HG03108 (cell line): ENCODE results near the gene TRIM58.

Source experiments
- ATAC-seq: cut with Tn5 transposase; IDR thresholded peaks from one replicate; pipeline ENCODE4 v1.9.1; 2021; ENCODE audit warnings: moderate library complexity; ENCODE audit not compliant: unreplicated experiment

Gene TRIM58, protein sequence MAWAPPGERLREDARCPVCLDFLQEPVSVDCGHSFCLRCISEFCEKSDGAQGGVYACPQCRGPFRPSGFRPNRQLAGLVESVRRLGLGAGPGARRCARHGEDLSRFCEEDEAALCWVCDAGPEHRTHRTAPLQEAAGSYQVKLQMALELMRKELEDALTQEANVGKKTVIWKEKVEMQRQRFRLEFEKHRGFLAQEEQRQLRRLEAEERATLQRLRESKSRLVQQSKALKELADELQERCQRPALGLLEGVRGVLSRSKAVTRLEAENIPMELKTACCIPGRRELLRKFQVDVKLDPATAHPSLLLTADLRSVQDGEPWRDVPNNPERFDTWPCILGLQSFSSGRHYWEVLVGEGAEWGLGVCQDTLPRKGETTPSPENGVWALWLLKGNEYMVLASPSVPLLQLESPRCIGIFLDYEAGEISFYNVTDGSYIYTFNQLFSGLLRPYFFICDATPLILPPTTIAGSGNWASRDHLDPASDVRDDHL

GRCh38 chr1:247857069-247857984, at the start of gene TRIM58:
Gene TRIM58, plus strand, starts transcription at chr1:247857187. Its CDS starts 60 bp downstream, at chr1:247857247.
- no peak for ATAC-seq

DNA sequence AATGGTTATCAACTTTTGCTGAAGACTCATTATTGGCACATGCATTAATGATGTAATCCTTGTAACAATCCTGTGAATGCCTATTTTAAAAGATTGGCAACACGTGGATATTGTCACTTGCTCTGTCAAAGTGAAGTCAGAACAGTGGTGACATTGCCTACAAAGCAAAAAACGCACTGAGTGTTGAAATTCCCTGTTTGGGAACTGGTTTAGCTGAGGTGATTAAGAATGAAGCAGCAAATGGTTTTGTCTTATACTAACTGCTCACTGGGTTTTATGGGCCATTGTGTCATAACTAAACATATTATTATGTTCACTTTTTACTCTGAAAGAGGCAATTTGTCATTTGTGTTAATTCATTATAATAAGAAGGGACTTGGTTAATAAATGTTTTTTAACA, 44.4 kb upstream of the TRIM58 start:
- ATAC-seq = no peak

- ATAC-seq = no peak
Observed at GRCh38 chr1:247822060-247822459, 34.9 kb upstream of the TRIM58 start.

GRCh38 chr1:247824023-247824422, 33.0 kb upstream of the TRIM58 start, which contains the start of gene OR14A16:
Gene OR14A16, minus strand, starts transcription at chr1:247824119. Its CDS starts 8,390 bp downstream, at chr1:247815729.
- no peak for ATAC-seq

DNA sequence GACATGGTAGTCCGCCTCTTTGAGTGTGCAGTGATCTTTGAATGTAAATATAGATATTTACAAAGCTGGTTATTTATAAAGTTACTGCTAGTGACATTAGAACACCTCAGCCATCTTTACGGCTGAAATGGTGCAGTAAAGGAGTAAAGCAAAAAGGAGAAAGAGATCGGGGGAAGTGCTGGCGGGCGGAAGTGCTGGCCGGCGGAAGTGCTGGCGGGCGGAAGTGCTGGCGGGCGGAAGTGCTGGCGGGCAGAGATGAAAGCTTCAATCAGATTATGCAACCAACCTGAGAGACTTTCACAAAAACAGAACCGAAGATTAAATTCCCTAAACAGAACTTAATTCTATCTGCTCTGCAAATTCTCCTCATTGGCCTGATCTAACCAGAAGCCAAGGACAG, 31.6 kb upstream of the TRIM58 start:
- ATAC-seq = no peak

GRCh38 chr1:247829656-247830055, 27.3 kb upstream of the TRIM58 start:
- ATAC-seq = no peak

- ATAC-seq = no peak
Observed at GRCh38 chr1:247833601-247834000, 23.4 kb upstream of the TRIM58 start.

GRCh38 chr1:247840818-247841217, 16.2 kb upstream of the TRIM58 start:
- ATAC-seq = no peak

- no peak for ATAC-seq
Observed at GRCh38 chr1:247841796-247842195, 15.2 kb upstream of the TRIM58 start, which contains the start of gene OR11L1. Gene OR11L1, minus strand, starts transcription at chr1:247841896. Its CDS starts 0 bp downstream, at chr1:247841896.

DNA sequence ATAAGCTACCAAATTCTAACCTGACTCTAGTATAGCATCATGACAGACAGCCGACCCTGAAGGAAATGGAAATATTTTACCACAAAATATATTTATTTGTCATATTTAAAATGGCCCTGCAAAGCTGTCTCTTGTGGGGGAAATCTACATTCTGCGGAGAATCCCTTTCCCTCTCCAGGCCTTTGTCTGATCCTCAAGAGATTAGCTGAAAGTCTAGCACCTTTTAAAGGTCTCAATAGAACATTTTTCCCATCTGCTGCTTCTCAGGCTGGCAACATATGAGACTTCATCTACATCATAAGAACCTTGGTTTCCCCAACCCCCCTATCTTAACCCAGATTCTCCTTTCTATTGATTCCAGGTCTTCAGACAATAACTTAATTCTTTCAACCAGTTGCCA, 13.6 kb upstream of the TRIM58 start:
- no peak for ATAC-seq

- no peak for ATAC-seq
Observed at GRCh38 chr1:247845011-247845692, 11.8 kb upstream of the TRIM58 start.

- no peak for ATAC-seq
Observed at GRCh38 chr1:247845693-247846017, 11.3 kb upstream of the TRIM58 start.

GRCh38 chr1:247848346-247848745, 8.6 kb upstream of the TRIM58 start:
- no peak for ATAC-seq

- ATAC-seq = no peak
Observed at GRCh38 chr1:247849616-247850015, 7.4 kb upstream of the TRIM58 start.

DNA sequence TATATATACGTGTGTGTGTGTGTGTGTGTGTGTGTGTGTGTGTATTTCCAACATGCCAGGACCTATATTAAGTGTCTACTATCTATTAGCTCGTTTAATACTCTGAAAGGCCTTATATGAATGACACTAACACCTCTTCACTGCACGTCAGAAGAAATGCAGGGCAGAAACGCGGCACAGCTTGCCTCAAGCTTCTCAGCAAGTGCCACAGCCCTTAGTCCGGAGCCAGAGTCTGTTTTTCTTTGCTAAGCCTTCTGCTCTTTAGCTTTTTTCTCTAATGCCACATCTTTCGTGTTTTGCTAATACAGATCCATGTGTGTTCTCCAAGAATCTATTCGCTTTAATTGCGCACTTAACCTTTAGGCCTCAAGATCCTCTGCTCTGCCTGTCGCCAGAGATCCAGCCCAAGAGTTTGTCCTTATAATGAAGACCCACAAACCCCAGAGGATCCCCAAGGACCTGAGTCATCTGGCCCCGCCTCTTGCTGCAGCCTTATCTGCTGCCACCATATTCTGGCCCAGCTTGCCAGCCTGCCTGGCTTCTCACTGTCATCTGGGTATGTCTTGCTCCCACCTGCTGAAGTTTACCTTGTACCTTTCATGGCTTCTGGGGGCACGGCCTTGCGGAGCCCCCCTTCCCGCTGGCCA, 2.0 kb upstream of the TRIM58 start:
- no peak for ATAC-seq

DNA sequence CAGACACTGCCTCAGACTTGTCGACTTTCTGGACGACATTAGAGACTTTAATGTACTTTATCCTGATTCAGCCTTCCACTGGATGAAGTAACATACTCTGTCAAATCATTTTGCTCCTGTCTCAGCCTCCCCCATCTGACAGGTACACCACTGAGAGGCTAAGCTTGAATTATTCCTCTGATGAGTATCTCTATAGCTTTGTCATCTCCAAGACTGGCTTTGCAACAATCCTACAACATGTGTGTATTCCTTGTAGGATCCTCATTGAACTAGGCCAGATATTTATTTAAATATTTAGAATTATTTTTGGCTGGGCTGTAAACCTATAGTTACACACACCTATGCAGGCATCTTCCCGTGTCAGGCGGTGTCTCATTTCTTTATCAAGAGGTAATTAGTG, 1.1 kb upstream of the TRIM58 start:
- no peak for ATAC-seq

- ATAC-seq = no peak
Observed at GRCh38 chr1:247857985-247858619, 1.1 kb downstream of the TRIM58 start.

DNA sequence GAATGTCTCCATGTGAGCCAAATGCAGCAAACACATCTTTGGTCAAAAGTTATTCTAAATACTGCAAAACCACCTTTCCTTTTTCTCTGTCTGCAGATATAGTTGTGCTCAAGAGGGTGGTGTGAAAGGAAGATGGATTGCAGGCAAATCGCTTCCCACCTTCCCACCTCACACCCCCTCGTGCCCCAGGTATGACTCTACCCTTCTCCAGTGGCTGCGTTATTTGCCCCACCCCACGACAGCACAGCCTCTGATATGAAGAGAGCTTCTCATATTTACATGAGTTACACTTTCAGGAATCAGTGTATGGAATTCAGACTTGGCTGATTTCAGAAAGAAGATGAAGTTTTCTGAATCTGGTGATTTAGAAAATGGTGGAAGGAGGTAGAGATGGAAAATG, 5.8 kb downstream of the TRIM58 start:
- no peak for ATAC-seq

DNA sequence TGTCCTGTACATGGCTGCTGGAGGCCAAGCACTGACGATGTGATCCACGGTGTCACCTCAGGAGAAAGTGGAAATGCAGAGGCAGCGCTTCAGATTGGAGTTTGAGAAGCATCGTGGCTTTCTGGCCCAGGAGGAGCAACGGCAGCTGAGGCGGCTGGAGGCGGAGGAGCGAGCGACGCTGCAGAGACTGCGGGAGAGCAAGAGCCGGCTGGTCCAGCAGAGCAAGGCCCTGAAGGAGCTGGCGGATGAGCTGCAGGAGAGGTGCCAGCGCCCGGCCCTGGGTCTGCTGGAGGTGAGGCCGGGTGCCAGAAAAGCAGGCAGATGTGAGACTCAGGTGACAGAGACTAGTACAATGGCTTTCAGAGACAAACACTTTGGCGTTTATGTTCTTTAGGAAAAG, 7.7 kb downstream of the TRIM58 start:
- no peak for ATAC-seq

DNA sequence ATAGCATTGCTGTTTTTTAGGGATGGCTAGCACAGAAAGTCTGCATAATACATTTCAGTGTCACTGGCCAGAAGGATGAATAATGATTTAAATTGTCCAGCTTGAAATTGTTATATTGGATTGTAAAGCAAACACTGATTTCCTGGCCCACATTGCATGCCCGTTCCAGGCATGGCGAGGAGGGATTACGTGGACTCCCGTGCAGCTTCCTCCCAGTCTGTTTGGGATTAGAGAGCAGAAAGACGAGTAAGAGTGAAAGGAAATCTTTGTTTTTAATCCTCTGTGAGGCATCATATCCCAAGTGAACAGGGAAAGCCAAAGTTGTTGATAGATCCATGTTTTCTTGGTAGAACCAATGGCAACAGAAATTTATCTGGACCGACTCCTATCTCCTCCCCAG, 8.4 kb downstream of the TRIM58 start:
- no peak for ATAC-seq
